WTC11 (cell line): ENCODE measurements around the gene MORN5. TPM values are rescaled to one million over a fixed set of nuclear protein-coding genes. Genes with fewer than 3 reads are reported as not detected.

Source experiments
- ATAC-seq: fragments of 200-7000 bp; cut with Tn5 transposase; 2 replicates; pipeline ENCODE4 v1.10.0; 2021; ENCODE audit warnings: mild to moderate bottlenecking, moderate library complexity
- CTCF ChIA-PET: fragments of 300-600 bp; sonication (Branson Sonifier 250); formaldehyde crosslinking; loops from one replicate; lab custom pipeline; 2021; ENCODE audit warnings: antibody characterized with exemption; lab: Charles Lee
- POLR2A ChIA-PET: fragments of 350-600 bp; sonication (Branson Sonifier 250); formaldehyde crosslinking; loops from one replicate; lab custom pipeline; 2021; ENCODE audit warnings: antibody characterized with exemption; lab: Charles Lee
- DNase-seq: peaks from one replicate; pipeline ENCODE4 v3.0.0; 2021; ENCODE audit warnings: low spot score
- H3K27ac Mint-ChIP-seq: 2 replicates; pipeline ENCODE4 v1.8.0; 2021; ENCODE audit warnings: mixed read lengths
- H3K27me3 Mint-ChIP-seq: 2 replicates; pipeline ENCODE4 v1.8.0; 2021; ENCODE audit warnings: low read depth, mild to moderate bottlenecking, moderate library complexity, mixed read lengths
- H3K36me3 Mint-ChIP-seq: 2 replicates; pipeline ENCODE4 v1.8.0; 2021; ENCODE audit warnings: mixed read lengths
- H3K4me1 Mint-ChIP-seq: 2 replicates; pipeline ENCODE4 v1.8.0; 2022; ENCODE audit warnings: mixed read lengths
- H3K4me3 Mint-ChIP-seq: 2 replicates; pipeline ENCODE4 v1.8.0; 2021; ENCODE audit warnings: mild to moderate bottlenecking, moderate library complexity, mixed read lengths
- H3K9me3 Mint-ChIP-seq: 2 replicates; pipeline ENCODE4 v1.8.0; 2021; ENCODE audit warnings: mixed read lengths
- ATF6 ChIP-seq: sonication (generic); formaldehyde crosslinking; IDR thresholded peaks from 2 replicates; pipeline ENCODE4 v1.8.1; 2023; ENCODE audit warnings: mild to moderate bottlenecking, missing genetic modification reagents
- FOXJ3 ChIP-seq: sonication (generic); formaldehyde crosslinking; IDR thresholded peaks from 2 replicates; pipeline ENCODE4 v1.9.0; 2021; ENCODE audit warnings: missing genetic modification reagents, mild to moderate bottlenecking, borderline replicate concordance
- FOXP1 ChIP-seq: sonication (generic); formaldehyde crosslinking; IDR thresholded peaks from 2 replicates; pipeline ENCODE4 v1.8.0; 2022; ENCODE audit warnings: missing genetic modification reagents, mild to moderate bottlenecking, moderate library complexity, borderline replicate concordance
- FOXP4 ChIP-seq: sonication (generic); formaldehyde crosslinking; IDR thresholded peaks from 2 replicates; pipeline ENCODE4 v1.8.0; 2022; ENCODE audit warnings: mild to moderate bottlenecking, missing genetic modification reagents
- MYBL2 ChIP-seq: sonication (generic); formaldehyde crosslinking; IDR thresholded peaks from 2 replicates; pipeline ENCODE4 v1.8.1; 2023; ENCODE audit warnings: mild to moderate bottlenecking, moderate library complexity, missing genetic modification reagents
- NR1H2 ChIP-seq: sonication (generic); formaldehyde crosslinking; IDR thresholded peaks from 2 replicates; pipeline ENCODE4 v1.9.0; 2021; ENCODE audit warnings: mild to moderate bottlenecking, moderate library complexity, missing genetic modification reagents
- NR2C2 ChIP-seq: sonication (generic); formaldehyde crosslinking; IDR thresholded peaks from 2 replicates; pipeline ENCODE4 v1.8.0; 2022; ENCODE audit warnings: mild to moderate bottlenecking, missing genetic modification reagents
- PREB ChIP-seq: sonication (generic); formaldehyde crosslinking; IDR thresholded peaks from 2 replicates; pipeline ENCODE4 v1.8.1; 2022; ENCODE audit warnings: mild to moderate bottlenecking, missing genetic modification reagents, moderate library complexity, borderline replicate concordance
- TCF7 ChIP-seq: sonication (generic); formaldehyde crosslinking; IDR thresholded peaks from 2 replicates; pipeline ENCODE4 v1.8.0; 2022; ENCODE audit warnings: mild to moderate bottlenecking, low read depth, missing genetic modification reagents, moderate library complexity
- TP53 ChIP-seq: sonication (generic); formaldehyde crosslinking; IDR thresholded peaks from 2 replicates; pipeline ENCODE4 v1.8.1; 2023; ENCODE audit warnings: mild to moderate bottlenecking, missing genetic modification reagents
- ZNF138 ChIP-seq: sonication (generic); formaldehyde crosslinking; conservative IDR thresholded peaks from 2 replicates; pipeline ENCODE4 v1.8.1; 2022; ENCODE audit warnings: mild to moderate bottlenecking, moderate library complexity, missing genetic modification reagents
- ZNF396 ChIP-seq: fragments of 250-450 bp; sonication (Bioruptor Pico); IDR thresholded peaks from 2 replicates; pipeline ENCODE4 v1.8.0; 2021; ENCODE audit warnings: mild to moderate bottlenecking, moderate library complexity, borderline replicate concordance
- ZNF416 ChIP-seq: fragments of 250-450 bp; sonication (Bioruptor Pico); IDR thresholded peaks from 2 replicates; pipeline ENCODE4 v1.9.0; 2021; ENCODE audit warnings: mild to moderate bottlenecking, inconsistent platforms
- total RNA-seq: library from RNA; stranded (reverse); gene quantifications from 3 replicates; pipeline ENCODE4 v1.2.3, GENCODE V29; 2021
- TF ChIP-seq, protein P1 (sequence below): fragments of 250-450 bp; sonication (Bioruptor Pico); IDR thresholded peaks from 2 replicates; pipeline ENCODE4 v1.8.0; 2021; ENCODE audit warnings: mild to moderate bottlenecking
- TF ChIP-seq, protein P2 (sequence below): sonication (generic); formaldehyde crosslinking; IDR thresholded peaks from 2 replicates; pipeline ENCODE4 v1.8.1; 2022; ENCODE audit warnings: missing genetic modification reagents, borderline replicate concordance

Gene MORN5
- total RNA-seq, 1 experiment from 2014 or later = not detected

DNA sequence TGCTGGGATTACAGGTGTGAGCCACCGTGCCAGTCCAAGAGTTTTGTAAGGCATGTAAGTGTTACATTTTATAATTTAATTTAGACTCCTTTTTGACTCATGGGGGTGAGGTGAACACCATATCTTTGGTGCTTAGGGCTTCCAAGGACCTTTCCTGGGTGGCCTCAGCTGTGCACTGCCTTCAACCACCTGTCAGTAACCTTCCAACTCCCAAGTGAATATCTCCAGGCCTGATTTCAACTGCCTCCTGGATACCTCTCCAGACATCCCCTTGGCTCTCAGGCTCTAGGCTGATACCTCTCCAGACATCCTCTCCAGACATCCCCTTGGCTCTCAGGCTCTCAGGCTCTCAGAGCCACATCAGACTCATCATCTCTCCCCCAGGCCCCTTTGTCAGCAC lies 35.7 kb upstream of the MORN5 start:
- TF ChIP-seq TCF7 (no peak), PREB (no peak), FOXP4 (CRISPR knock-in tag) (no peak), NR1H2 (CRISPR knock-in tag) (no peak), ZNF416 (CRISPR knock-in tag) (no peak), NR2C2 (CRISPR knock-in tag) (no peak)
- TF ChIP-seq, protein P1, sequence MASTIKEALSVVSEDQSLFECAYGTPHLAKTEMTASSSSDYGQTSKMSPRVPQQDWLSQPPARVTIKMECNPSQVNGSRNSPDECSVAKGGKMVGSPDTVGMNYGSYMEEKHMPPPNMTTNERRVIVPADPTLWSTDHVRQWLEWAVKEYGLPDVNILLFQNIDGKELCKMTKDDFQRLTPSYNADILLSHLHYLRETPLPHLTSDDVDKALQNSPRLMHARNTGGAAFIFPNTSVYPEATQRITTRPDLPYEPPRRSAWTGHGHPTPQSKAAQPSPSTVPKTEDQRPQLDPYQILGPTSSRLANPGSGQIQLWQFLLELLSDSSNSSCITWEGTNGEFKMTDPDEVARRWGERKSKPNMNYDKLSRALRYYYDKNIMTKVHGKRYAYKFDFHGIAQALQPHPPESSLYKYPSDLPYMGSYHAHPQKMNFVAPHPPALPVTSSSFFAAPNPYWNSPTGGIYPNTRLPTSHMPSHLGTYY (CRISPR knock-in tag) = no peak
- ChIA-PET POLR2A (interaction anchor here (1.9 kb wide), 1 partner anchor 25 kb away, joined by 6 read pairs; no protein-coding TSS in a partner anchor), CTCF (interaction anchor here (1.0 to 24.3 kb wide), 32 partner anchors 10 to 578 kb away, joined by 3 to 627 read pairs (median 10); partner anchors contain the start of genes LHX6, MORN5, MRRF and NDUFA8)
- no peaks in the 10 kb centered on the region for H3K9me3 Mint-ChIP-seq
- H3K27me3 Mint-ChIP-seq = peaks cover 38% of the 10 kb centered on the region
- no peak overlapping the region for H3K27ac Mint-ChIP-seq
- no peak for DNase-seq
- H3K36me3 Mint-ChIP-seq = no peaks in the 10 kb centered on the region
- H3K4me1 Mint-ChIP-seq = peaks cover 24% of the 10 kb centered on the region
- no peak overlapping the region for H3K4me3 Mint-ChIP-seq
- no peak for ATAC-seq

GRCh38 chr9:122124528-122124927 lies 35.2 kb upstream of the MORN5 start:
- H3K4me1 Mint-ChIP-seq = peaks cover 24% of the 10 kb centered on the region
- ATAC-seq (no peak), DNase-seq (no peak)
- peaks cover 38% of the 10 kb centered on the region for H3K27me3 Mint-ChIP-seq
- ChIA-PET CTCF (interaction anchor here (0.6 to 24.3 kb wide), 49 partner anchors 9 to 711 kb away, joined by 3 to 627 read pairs (median 6); partner anchors contain the start of genes LHX6, MORN5, MRRF and NDUFA8), POLR2A (interaction anchor here (1.0 to 1.9 kb wide), 2 partner anchors 25 to 102 kb away, joined by 3 to 6 read pairs; no protein-coding TSS in a partner anchor)
- H3K9me3 Mint-ChIP-seq = no peaks in the 10 kb centered on the region
- no peak overlapping the region for H3K4me3 Mint-ChIP-seq
- no peaks in the 10 kb centered on the region for H3K36me3 Mint-ChIP-seq
- H3K27ac Mint-ChIP-seq = no peak overlapping the region
- no peak for TF ChIP-seq NR2C2 (CRISPR knock-in tag)
- TF ChIP-seq ZNF396 (CRISPR knock-in tag) = no peak
- no peak for TF ChIP-seq PREB
- no peak for TF ChIP-seq ATF6
- TF ChIP-seq ZNF138 = no peak
- TF ChIP-seq TP53 = no peak
- TF ChIP-seq, protein P2, sequence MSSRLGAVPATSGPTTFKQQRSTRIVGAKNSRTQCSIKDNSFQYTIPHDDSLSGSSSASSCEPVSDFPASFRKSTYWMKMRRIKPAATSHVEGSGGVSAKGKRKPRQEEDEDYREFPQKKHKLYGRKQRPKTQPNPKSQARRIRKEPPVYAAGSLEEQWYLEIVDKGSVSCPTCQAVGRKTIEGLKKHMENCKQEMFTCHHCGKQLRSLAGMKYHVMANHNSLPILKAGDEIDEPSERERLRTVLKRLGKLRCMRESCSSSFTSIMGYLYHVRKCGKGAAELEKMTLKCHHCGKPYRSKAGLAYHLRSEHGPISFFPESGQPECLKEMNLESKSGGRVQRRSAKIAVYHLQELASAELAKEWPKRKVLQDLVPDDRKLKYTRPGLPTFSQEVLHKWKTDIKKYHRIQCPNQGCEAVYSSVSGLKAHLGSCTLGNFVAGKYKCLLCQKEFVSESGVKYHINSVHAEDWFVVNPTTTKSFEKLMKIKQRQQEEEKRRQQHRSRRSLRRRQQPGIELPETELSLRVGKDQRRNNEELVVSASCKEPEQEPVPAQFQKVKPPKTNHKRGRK (CRISPR knock-in tag) = no peak
- no peak for TF ChIP-seq MYBL2 (CRISPR knock-in tag)
- TF ChIP-seq FOXJ3 (CRISPR knock-in tag) = no peak
- TF ChIP-seq FOXP1 (CRISPR knock-in tag) = no peak
